Hematopoietic multipotent progenitor cell treated with erythropoietin and hydrocortisone succinate and interleukin-3 and kit ligand, for 8 days (in vitro differentiated cells): ENCODE measurements around the gene CRLF1.

Source experiments
- DNase-seq: peaks from one replicate; pipeline ENCODE4 v3.0.0-alpha.2; 2015

The CRLF1 gene

GRCh38 chr19:18636183-18636968, 29.8 kb upstream of the CRLF1 start:
- DNase-seq: peak; percentile 95

- DNase-seq: no peak
Observed at GRCh38 chr19:18635831-18636182, 29.2 kb upstream of the CRLF1 start.

GRCh38 chr19:18634612-18635297, 28.2 kb upstream of the CRLF1 start:
- DNase-seq: peak; percentile 22

- no peak for DNase-seq
Observed at GRCh38 chr19:18633321-18633720, 26.7 kb upstream of the CRLF1 start.

GRCh38 chr19:18629166-18630088, 22.8 kb upstream of the CRLF1 start:
- no peak for DNase-seq

- no peak for DNase-seq
Observed at GRCh38 chr19:18626906-18627305, 20.3 kb upstream of the CRLF1 start.

GRCh38 chr19:18620902-18621301, 14.3 kb upstream of the CRLF1 start:
- no peak for DNase-seq

GRCh38 chr19:18620311-18620710, 13.7 kb upstream of the CRLF1 start:
- no peak for DNase-seq

GRCh38 chr19:18618236-18618635, 11.6 kb upstream of the CRLF1 start:
- DNase-seq: no peak

- no peak for DNase-seq
Observed at GRCh38 chr19:18617562-18617961, 11.0 kb upstream of the CRLF1 start.

- no peak for DNase-seq
Observed at GRCh38 chr19:18616023-18616422, 9.4 kb upstream of the CRLF1 start.

GRCh38 chr19:18613589-18614234, 7.1 kb upstream of the CRLF1 start:
- no peak for DNase-seq

- DNase-seq: no peak
Observed at GRCh38 chr19:18612772-18613588, 6.4 kb upstream of the CRLF1 start, which contains the start of gene TMEM59L. TMEM59L (plus strand) TSS chr19:18612870; CDS start chr19:18612959, 89 bp downstream.

GRCh38 chr19:18612051-18612771, 5.6 kb upstream of the CRLF1 start:
- DNase-seq: no peak

GRCh38 chr19:18611327-18612050, 4.9 kb upstream of the CRLF1 start:
- no peak for DNase-seq

- DNase-seq: no peak
Observed at GRCh38 chr19:18610556-18611326, 4.1 kb upstream of the CRLF1 start.

GRCh38 chr19:18610245-18610555, 3.6 kb upstream of the CRLF1 start:
- no peak for DNase-seq

- DNase-seq: no peak
Observed at GRCh38 chr19:18609717-18610051, 3.1 kb upstream of the CRLF1 start.

GRCh38 chr19:18608805-18609716, 2.5 kb upstream of the CRLF1 start:
- DNase-seq: no peak
